K562 (cell line): ENCODE data around the gene FCGR2B. TPM values are rescaled to one million over a fixed set of nuclear protein-coding genes. Genes with fewer than 3 reads are reported as not detected.

Experiments
- CC2D1A ChIP-seq: fragments of 450-650 bp; IDR thresholded peaks from 2 replicates; pipeline ENCODE4 v1.6.1; 2017; ENCODE audit warnings: mild to moderate bottlenecking
- HDAC6 ChIP-seq: IDR thresholded peaks from 2 replicates; pipeline ENCODE4 v1.6.1; 2012; ENCODE audit warnings: low read depth, mild to moderate bottlenecking, control low read depth, inconsistent platforms, low read length, moderate library complexity
- KDM5B ChIP-seq: fragments of 200-600 bp; sonication (generic); IDR thresholded peaks from 2 replicates; pipeline ENCODE4 v1.6.1; 2012; ENCODE audit warnings: low read depth, mild to moderate bottlenecking, moderate library complexity, low read length, control low read depth, inconsistent platforms; ENCODE audit not compliant: insufficient replicate concordance
- NCOA4 ChIP-seq: fragments of 450-650 bp; IDR thresholded peaks from 2 replicates; pipeline ENCODE4 v1.6.1; 2018; ENCODE audit warnings: mild to moderate bottlenecking; ENCODE audit not compliant: partially characterized antibody
- NCOA6 ChIP-seq: fragments of 450-650 bp; IDR thresholded peaks from 2 replicates; pipeline ENCODE4 v1.6.1; 2017; ENCODE audit warnings: mild to moderate bottlenecking
- POU5F1 ChIP-seq: fragments of 150-350 bp; IDR thresholded peaks from 2 replicates; pipeline ENCODE4 v1.6.1; 2014; ENCODE audit warnings: borderline replicate concordance, low read length, low read depth, mild to moderate bottlenecking; ENCODE audit not compliant: partially characterized antibody
- TFE3 ChIP-seq: fragments of 450-650 bp; formaldehyde crosslinking; IDR thresholded peaks from 2 replicates; pipeline ENCODE4 v1.4.0; 2020; ENCODE audit warnings: mild to moderate bottlenecking, mixed read lengths
- THAP12 ChIP-seq: fragments of 250-450 bp; sonication (Bioruptor Pico); IDR thresholded peaks from 2 replicates; pipeline ENCODE4 v1.9.0; 2021; ENCODE audit warnings: mild to moderate bottlenecking, inconsistent platforms
- ZFP1 ChIP-seq: fragments of 450-650 bp; formaldehyde crosslinking; IDR thresholded peaks from 2 replicates; pipeline ENCODE4 v1.4.0; 2020; ENCODE audit warnings: mild to moderate bottlenecking, mixed read lengths
- ZFP91 ChIP-seq: sonication (generic); formaldehyde crosslinking; IDR thresholded peaks from 2 replicates; pipeline ENCODE4 v1.8.0; 2022; ENCODE audit warnings: mild to moderate bottlenecking, missing genetic modification reagents
- ZNF324 ChIP-seq: fragments of 250-450 bp; sonication (Bioruptor Pico); IDR thresholded peaks from 2 replicates; pipeline ENCODE4 v1.4.0; 2020; ENCODE audit warnings: mild to moderate bottlenecking
- ZNF436 ChIP-seq: fragments of 250-450, 450-650 bp; sonication (Bioruptor Pico); formaldehyde crosslinking; IDR thresholded peaks from 2 replicates; pipeline ENCODE4 v1.7.0; 2020; ENCODE audit warnings: mild to moderate bottlenecking
- ZNF449 ChIP-seq: fragments of 250-450 bp; sonication (Bioruptor Pico); IDR thresholded peaks from 2 replicates; pipeline ENCODE4 v1.8.0; 2022; ENCODE audit warnings: moderate library complexity, mild to moderate bottlenecking, inconsistent platforms
- ZNF609 ChIP-seq: sonication (generic); formaldehyde crosslinking; IDR thresholded peaks from 2 replicates; pipeline ENCODE4 v1.8.1; 2023; ENCODE audit warnings: missing genetic modification reagents, mild to moderate bottlenecking, borderline replicate concordance
- polyA plus RNA-seq, 8 experiments: library from polyadenylated mRNA; depleted of rRNA in 4 of 8; stranded (reverse) in 5 of 8; unstranded in 3 of 8; fragments of >200 nt; fragmentation: Nextera tagmentation in 2 of 8; fragmentation: Illumina TruSeq in 1 of 8; extraction: Ambion mirVana in 2 of 8; extraction: Trizol in 1 of 8; gene quantifications; 2 replicates each; pipeline versions ENCODE4 v1.2.1 to v1.2.3, GENCODE V29; 2011 to 2014; ENCODE audit warnings: inconsistent platforms in 1 of 8, missing spikeins in 1 of 8
- total RNA-seq, 7 experiments: library from RNA; depleted of rRNA in 6 of 7; stranded (reverse); fragments of >200 nt in 6 of 7; fragmentation: Illumina TruSeq in 2 of 7; extraction: Trizol in 2 of 7; gene quantifications; 2 replicates each; pipeline versions ENCODE4 v1.2.1 to v1.2.3, GENCODE V29; 2011 to 2021; ENCODE audit warnings: low replicate concordance in 1 of 7

Gene FCGR2B
- total and polyA plus RNA-seq, 9 of the 15 experiments (the other 6 are each of a cell fraction or from before 2014, with no cell fraction given): 1.7 to 8.9 (median 3.9) TPM

- TF ChIP-seq ZNF436 (CRISPR knock-in tag): no peak
- TF ChIP-seq CC2D1A: no peak
- TF ChIP-seq ZFP91: peak; percentile 72
- TF ChIP-seq ZNF324 (CRISPR knock-in tag): no peak
- 0 out of 2 replicates have a peak, but pooled peaks have one; percentile 25 for TF ChIP-seq ZFP1 (CRISPR knock-in tag)
- TF ChIP-seq POU5F1: no peak
- TF ChIP-seq NCOA6: no peak
- TF ChIP-seq ZNF609: 0 out of 2 replicates have a peak, but pooled peaks have one; percentile 53
- TF ChIP-seq TFE3: no peak
- TF ChIP-seq ZNF449 (CRISPR knock-in tag): no peak
- peak; percentile 76 for TF ChIP-seq KDM5B
- no peak for TF ChIP-seq NCOA4
- no peak for TF ChIP-seq HDAC6
- TF ChIP-seq THAP12 (CRISPR knock-in tag): peak; percentile 95
Observed at GRCh38 chr1:161726473-161727255, 63.7 kb downstream of the FCGR2B start (continued).
